ENCODE measurements around the gene BPTF. TPM values are rescaled to one million over a fixed set of nuclear protein-coding genes. Genes with fewer than 3 reads are reported as not detected.

Gene BPTF
- total and polyA plus RNA-seq, 2 of the 13 experiments (the other 11 are each of a cell fraction or from before 2014, with no cell fraction given): 43.5 to 66.1 TPM

DNA sequence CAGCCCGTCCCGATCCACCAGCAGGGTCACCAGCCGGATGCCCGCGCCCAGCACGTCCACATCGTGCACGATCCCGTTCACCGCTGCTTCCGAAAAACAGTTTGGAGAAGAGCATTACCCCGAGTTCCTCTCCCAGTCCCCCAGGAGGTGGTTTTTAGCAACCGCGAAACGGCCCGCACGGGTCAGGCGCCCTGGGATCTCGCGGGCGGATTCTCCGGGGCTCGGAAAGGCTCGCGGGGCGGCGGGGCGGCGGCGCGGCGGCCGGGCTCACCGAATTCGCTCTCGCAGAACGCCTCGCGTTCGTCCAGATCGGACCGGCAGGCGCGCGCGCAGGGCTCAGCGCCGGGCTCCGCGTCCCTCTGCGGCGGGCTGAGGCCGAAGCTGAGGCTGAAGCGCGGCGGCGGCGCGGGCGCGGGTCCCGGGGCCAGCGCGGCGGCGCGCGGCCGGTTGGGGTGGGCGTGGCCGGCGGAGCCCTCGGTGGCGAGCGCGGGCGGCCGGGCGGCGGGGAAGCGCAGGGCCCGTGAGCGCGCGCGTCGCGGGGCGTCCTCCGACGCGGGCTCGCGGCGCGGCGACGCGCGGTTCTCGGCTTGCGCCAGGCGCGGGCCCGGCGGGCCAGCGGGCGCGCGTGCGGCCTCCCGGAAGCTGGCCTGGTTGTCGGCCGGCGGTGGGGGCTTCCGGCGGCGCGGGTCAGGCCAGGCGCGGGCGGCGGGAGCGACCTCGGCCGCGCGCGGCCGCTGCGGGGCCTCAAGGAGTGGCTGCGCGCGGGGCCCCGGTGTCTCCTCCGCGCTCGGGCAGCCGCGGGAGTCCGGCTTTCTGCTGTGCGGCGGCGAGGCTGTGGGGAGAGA, 168.1 kb downstream of the BPTF start (continued):
- TF ChIP-seq, protein P1, sequence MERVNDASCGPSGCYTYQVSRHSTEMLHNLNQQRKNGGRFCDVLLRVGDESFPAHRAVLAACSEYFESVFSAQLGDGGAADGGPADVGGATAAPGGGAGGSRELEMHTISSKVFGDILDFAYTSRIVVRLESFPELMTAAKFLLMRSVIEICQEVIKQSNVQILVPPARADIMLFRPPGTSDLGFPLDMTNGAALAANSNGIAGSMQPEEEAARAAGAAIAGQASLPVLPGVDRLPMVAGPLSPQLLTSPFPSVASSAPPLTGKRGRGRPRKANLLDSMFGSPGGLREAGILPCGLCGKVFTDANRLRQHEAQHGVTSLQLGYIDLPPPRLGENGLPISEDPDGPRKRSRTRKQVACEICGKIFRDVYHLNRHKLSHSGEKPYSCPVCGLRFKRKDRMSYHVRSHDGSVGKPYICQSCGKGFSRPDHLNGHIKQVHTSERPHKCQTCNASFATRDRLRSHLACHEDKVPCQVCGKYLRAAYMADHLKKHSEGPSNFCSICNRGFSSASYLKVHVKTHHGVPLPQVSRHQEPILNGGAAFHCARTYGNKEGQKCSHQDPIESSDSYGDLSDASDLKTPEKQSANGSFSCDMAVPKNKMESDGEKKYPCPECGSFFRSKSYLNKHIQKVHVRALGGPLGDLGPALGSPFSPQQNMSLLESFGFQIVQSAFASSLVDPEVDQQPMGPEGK (CRISPR knock-in tag; IDR thresholded peaks at IDR 0.05): 0 out of 2 replicates have a peak, but pooled peaks have one; percentile 22
- TF ChIP-seq, protein P2, sequence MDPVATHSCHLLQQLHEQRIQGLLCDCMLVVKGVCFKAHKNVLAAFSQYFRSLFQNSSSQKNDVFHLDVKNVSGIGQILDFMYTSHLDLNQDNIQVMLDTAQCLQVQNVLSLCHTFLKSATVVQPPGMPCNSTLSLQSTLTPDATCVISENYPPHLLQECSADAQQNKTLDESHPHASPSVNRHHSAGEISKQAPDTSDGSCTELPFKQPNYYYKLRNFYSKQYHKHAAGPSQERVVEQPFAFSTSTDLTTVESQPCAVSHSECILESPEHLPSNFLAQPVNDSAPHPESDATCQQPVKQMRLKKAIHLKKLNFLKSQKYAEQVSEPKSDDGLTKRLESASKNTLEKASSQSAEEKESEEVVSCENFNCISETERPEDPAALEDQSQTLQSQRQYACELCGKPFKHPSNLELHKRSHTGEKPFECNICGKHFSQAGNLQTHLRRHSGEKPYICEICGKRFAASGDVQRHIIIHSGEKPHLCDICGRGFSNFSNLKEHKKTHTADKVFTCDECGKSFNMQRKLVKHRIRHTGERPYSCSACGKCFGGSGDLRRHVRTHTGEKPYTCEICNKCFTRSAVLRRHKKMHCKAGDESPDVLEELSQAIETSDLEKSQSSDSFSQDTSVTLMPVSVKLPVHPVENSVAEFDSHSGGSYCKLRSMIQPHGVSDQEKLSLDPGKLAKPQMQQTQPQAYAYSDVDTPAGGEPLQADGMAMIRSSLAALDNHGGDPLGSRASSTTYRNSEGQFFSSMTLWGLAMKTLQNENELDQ (CRISPR knock-in tag; IDR thresholded peaks at IDR 0.05; ENCODE audit: borderline replicate concordance): 0 out of 2 replicates have a peak, but pooled peaks have one; percentile 38
- TF ChIP-seq, protein P3, sequence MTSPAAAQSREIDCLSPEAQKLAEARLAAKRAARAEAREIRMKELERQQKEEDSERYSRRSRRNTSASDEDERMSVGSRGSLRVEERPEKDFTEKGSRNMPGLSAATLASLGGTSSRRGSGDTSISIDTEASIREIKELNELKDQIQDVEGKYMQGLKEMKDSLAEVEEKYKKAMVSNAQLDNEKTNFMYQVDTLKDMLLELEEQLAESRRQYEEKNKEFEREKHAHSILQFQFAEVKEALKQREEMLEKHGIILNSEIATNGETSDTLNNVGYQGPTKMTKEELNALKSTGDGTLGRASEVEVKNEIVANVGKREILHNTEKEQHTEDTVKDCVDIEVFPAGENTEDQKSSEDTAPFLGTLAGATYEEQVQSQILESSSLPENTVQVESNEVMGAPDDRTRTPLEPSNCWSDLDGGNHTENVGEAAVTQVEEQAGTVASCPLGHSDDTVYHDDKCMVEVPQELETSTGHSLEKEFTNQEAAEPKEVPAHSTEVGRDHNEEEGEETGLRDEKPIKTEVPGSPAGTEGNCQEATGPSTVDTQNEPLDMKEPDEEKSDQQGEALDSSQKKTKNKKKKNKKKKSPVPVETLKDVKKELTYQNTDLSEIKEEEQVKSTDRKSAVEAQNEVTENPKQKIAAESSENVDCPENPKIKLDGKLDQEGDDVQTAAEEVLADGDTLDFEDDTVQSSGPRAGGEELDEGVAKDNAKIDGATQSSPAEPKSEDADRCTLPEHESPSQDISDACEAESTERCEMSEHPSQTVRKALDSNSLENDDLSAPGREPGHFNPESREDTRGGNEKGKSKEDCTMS (CRISPR knock-in tag; conservative IDR thresholded peaks at IDR 0.05): no peak
- TF ChIP-seq KAT8 (CRISPR knock-in tag; IDR thresholded peaks at IDR 0.05): no peak
- TF ChIP-seq ZNF496 (CRISPR knock-in tag; IDR thresholded peaks at IDR 0.05; ENCODE audit: insufficient replicate concordance): no peak
- TF ChIP-seq ZNF670 (CRISPR knock-in tag; IDR thresholded peaks at IDR 0.05; ENCODE audit: borderline replicate concordance): no peak
- TF ChIP-seq GLI4 (CRISPR knock-in tag; IDR thresholded peaks at IDR 0.05; ENCODE audit: borderline replicate concordance): peak; percentile 86; the same call in 1 of the 2 replicates
- no peak for TF ChIP-seq CSRNP2 (CRISPR knock-in tag; conservative IDR thresholded peaks at IDR 0.05; ENCODE audit: low read depth)
- no peak for TF ChIP-seq TEAD2 (CRISPR knock-in tag; IDR thresholded peaks at IDR 0.05)
- TF ChIP-seq FOXA1 (IDR thresholded peaks at IDR 0.05): no peak
- no peak for TF ChIP-seq FOXA1 (CRISPR knock-in tag; IDR thresholded peaks at IDR 0.05)
- no peak for TF ChIP-seq TOE1 (CRISPR knock-in tag; IDR thresholded peaks at IDR 0.05)
- no peak for TF ChIP-seq SMARCE1 (IDR thresholded peaks at IDR 0.05; ENCODE audit: borderline replicate concordance)
- TF ChIP-seq TOPORS (CRISPR knock-in tag; IDR thresholded peaks at IDR 0.05): no peak
- TF ChIP-seq GATA4 (IDR thresholded peaks at IDR 0.05; ENCODE audit: borderline replicate concordance, low read depth): no peak
- no peak for TF ChIP-seq ZNF256 (CRISPR knock-in tag; conservative IDR thresholded peaks at IDR 0.05)
- TF ChIP-seq PITX1 (CRISPR knock-in tag; IDR thresholded peaks at IDR 0.05): no peak
- peak; percentile 64 for TF ChIP-seq GABPB1 (CRISPR knock-in tag; IDR thresholded peaks at IDR 0.05)
- TF ChIP-seq PPARG (CRISPR knock-in tag; conservative IDR thresholded peaks at IDR 0.05): no peak
- TF ChIP-seq RELA (CRISPR knock-in tag; IDR thresholded peaks at IDR 0.05): no peak
- 0 out of 2 replicates have a peak, but pooled peaks have one; percentile 51 for TF ChIP-seq MXD4 (CRISPR knock-in tag; IDR thresholded peaks at IDR 0.05)
- TF ChIP-seq SMAD9 (CRISPR knock-in tag; IDR thresholded peaks at IDR 0.05): no peak
- TF ChIP-seq FOXA3 (CRISPR knock-in tag; IDR thresholded peaks at IDR 0.05): no peak

Measured in HepG2 (cell line).